ENCODE measurements around the gene COL12A1.

DNA sequence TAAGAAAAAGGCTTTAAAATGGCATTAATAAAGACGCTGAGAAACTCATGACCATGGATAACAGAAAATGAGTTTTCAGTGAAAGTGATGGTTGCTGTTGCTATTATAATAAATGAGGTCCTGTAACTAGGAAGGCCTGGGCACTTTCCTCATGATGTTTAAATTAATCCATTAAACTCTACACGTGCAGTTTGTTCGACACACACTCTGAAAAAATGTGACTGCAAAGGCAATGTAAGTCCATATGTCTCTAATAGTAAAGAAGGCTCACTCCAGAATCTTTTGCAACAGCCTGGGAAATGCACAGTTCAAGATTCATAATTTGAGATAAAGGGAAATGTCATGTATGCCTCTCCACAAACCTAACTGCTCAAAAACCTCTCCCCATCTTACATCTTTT lies 153.4 kb downstream of the COL12A1 start:
- no peak for TF ChIP-seq CTCF (IDR thresholded peaks at IDR 0.05; ENCODE audit: poor library complexity)
- no peak for TF ChIP-seq EZH2 (IDR thresholded peaks at IDR 0.05; ENCODE audit: borderline replicate concordance)
- no peak for TF ChIP-seq EZH2phosphoT487 (IDR thresholded peaks at IDR 0.05; ENCODE audit: low read depth, severe bottlenecking, unreplicated experiment)
